ENCODE data around the gene FBN1. TPM values are rescaled to one million over a fixed set of nuclear protein-coding genes. Genes with fewer than 3 reads are reported as not detected.

Gene FBN1
- total RNA-seq, 1 experiment from 2014 or later: 1.1 TPM

DNA sequence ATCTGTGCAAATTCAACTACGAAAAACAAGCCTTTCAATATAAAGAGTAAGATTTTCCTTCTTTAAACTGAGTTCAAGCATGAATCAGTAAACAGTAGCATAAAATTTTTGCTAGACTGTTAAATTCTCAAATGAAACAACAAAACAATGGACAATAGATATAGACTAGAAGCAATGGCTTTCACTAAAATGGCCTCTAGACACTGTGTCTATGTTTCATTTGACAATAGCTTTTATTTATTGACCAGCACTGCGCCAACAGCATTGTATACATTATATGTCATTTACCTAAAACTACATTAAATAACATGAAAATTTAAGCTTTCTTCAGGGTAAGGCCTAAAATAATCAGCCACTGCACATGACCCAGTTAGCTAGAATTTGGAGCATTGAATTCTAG lies 165.8 kb downstream of the FBN1 start:
- no peak for DNase-seq
- CTCF ChIA-PET: no interaction called here
- Mint-ChIP-seq H3K36me3 (ENCODE audit: insufficient read depth, unreplicated experiment) (no peaks in the 10 kb centered on the region), H3K27ac (ENCODE audit: unreplicated experiment) (no peak overlapping the region), H3K4me3 (ENCODE audit: low read depth, unreplicated experiment) (no peak overlapping the region), H3K4me1 (ENCODE audit: low read depth, unreplicated experiment) (no peaks in the 10 kb centered on the region), H3K9me3 (ENCODE audit: low read depth, unreplicated experiment) (no peaks in the 10 kb centered on the region), H3K27me3 (ENCODE audit: unreplicated experiment) (no peaks in the 10 kb centered on the region)
- intact Hi-C loops (cut with micrococcal nuclease; ENCODE audit: unreplicated experiment): no loop called here
- no TSS peak for BruUV-seq (replicated peaks)
- TF ChIP-seq, protein P1, sequence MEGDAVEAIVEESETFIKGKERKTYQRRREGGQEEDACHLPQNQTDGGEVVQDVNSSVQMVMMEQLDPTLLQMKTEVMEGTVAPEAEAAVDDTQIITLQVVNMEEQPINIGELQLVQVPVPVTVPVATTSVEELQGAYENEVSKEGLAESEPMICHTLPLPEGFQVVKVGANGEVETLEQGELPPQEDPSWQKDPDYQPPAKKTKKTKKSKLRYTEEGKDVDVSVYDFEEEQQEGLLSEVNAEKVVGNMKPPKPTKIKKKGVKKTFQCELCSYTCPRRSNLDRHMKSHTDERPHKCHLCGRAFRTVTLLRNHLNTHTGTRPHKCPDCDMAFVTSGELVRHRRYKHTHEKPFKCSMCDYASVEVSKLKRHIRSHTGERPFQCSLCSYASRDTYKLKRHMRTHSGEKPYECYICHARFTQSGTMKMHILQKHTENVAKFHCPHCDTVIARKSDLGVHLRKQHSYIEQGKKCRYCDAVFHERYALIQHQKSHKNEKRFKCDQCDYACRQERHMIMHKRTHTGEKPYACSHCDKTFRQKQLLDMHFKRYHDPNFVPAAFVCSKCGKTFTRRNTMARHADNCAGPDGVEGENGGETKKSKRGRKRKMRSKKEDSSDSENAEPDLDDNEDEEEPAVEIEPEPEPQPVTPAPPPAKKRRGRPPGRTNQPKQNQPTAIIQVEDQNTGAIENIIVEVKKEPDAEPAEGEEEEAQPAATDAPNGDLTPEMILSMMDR (IDR thresholded peaks at IDR 0.05; ENCODE audit: unreplicated experiment): no peak

DNA sequence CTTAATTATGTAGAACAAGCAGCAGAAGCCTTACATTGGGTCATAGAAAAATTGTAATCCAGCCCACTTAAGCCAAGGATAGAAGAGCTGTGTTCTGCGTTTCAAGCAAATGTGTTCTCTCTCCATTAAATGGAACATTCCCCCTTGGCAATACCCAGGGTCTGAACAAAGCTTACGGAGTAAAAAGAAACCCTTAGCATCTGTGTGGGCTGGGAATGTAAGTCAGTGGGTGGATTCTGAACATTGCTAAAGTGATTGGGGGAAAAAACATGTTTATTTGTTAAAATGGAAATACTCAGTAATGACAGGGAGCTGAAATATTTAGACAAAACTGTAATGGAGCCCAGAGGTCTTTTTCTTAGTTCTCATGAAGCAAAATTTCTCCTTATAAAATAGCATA lies 166.9 kb downstream of the FBN1 start:
- Mint-ChIP-seq H3K27ac (ENCODE audit: unreplicated experiment) (no peak overlapping the region), H3K27me3 (ENCODE audit: unreplicated experiment) (no peaks in the 10 kb centered on the region), H3K36me3 (ENCODE audit: insufficient read depth, unreplicated experiment) (no peaks in the 10 kb centered on the region), H3K4me3 (ENCODE audit: low read depth, unreplicated experiment) (no peak overlapping the region), H3K4me1 (ENCODE audit: low read depth, unreplicated experiment) (no peaks in the 10 kb centered on the region), H3K9me3 (ENCODE audit: low read depth, unreplicated experiment) (no peaks in the 10 kb centered on the region)
- DNase-seq: no peak
- TF ChIP-seq, protein P1 (IDR thresholded peaks at IDR 0.05; ENCODE audit: unreplicated experiment): no peak
- no TSS peak for BruUV-seq (replicated peaks)
- CTCF ChIA-PET: no interaction called here
- intact Hi-C loops (cut with micrococcal nuclease; ENCODE audit: unreplicated experiment): no loop called here

DNA sequence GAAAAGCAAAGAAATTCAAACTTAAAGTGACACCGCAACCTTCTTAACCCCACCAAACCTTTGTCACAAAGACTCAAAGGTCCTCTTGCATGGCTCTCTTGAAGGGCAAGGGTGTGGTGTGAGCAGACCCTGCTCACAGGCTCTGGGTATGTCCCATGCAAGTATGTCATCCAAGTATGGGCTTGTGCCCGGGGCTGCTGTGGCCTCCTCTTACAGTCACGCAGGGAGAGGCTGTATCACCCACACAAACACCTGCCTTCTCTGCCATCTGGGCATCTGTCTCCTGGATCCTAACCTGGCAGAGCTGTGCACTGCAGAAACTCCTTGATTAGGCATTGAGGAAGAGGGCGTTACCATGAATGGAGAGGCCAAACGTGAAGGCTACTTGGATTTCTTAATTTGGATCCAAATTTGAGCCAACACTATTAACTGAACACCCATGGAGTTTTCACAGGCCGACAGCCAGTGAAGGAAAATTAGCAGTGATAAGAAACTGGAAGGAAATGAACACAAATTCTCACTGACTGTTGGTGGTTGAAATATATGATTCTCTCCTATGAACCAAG lies 167.6 kb downstream of the FBN1 start:
- H3K4me3 Mint-ChIP-seq (ENCODE audit: low read depth, unreplicated experiment): no peak overlapping the region
- BruUV-seq (replicated peaks): no TSS peak
- CTCF ChIA-PET: no interaction called here
- intact Hi-C loops (cut with micrococcal nuclease; ENCODE audit: unreplicated experiment): no loop called here
- no peak for DNase-seq
- TF ChIP-seq, protein P1 (IDR thresholded peaks at IDR 0.05; ENCODE audit: unreplicated experiment): no peak
- H3K9me3 Mint-ChIP-seq (ENCODE audit: low read depth, unreplicated experiment): no peaks in the 10 kb centered on the region
- H3K4me1 Mint-ChIP-seq (ENCODE audit: low read depth, unreplicated experiment): no peaks in the 10 kb centered on the region
- H3K27ac Mint-ChIP-seq (ENCODE audit: unreplicated experiment): no peak overlapping the region
- H3K27me3 Mint-ChIP-seq (ENCODE audit: unreplicated experiment): no peaks in the 10 kb centered on the region
- no peaks in the 10 kb centered on the region for H3K36me3 Mint-ChIP-seq (ENCODE audit: insufficient read depth, unreplicated experiment)

DNA sequence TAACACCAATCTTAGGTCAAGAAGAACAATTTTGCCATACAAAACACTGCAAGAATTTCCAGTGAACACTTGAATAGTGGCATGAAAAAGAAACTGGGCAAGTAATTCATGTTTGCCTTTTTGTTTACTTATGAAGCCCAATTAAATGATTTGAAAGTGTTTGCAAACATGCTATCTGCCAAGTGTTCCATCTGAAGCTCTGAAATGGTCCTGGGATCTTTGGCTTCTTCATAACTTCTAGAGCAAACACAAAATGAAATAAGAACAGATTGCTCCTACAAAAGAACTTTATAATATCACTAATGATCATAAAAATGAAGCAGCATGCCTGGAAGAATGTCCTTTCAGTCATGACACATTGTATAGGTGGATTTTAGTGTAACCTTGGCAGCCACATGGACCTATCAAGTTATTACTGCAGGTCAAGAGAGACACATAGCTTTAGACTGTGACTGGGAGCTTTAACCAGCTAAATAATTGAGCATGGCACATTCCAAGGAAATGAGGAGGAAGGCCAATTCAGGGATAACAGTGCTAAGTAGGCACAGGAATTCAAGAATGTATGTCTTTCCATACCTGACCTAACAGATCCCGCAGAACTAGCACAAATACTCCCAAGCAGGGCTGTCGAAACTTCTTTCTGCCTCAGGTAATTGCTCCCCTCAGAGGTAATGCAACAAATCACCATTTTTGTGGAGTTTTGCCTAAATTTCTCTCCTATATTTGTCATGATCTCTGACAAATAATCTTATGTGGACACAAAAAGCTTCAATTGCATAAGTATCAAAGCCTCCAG lies 169.7 kb downstream of the FBN1 start:
- BruUV-seq (replicated peaks): no TSS peak
- Mint-ChIP-seq H3K36me3 (ENCODE audit: insufficient read depth, unreplicated experiment) (no peaks in the 10 kb centered on the region), H3K4me1 (ENCODE audit: low read depth, unreplicated experiment) (no peaks in the 10 kb centered on the region), H3K27ac (ENCODE audit: unreplicated experiment) (no peak overlapping the region), H3K27me3 (ENCODE audit: unreplicated experiment) (no peaks in the 10 kb centered on the region), H3K4me3 (ENCODE audit: low read depth, unreplicated experiment) (no peak overlapping the region), H3K9me3 (ENCODE audit: low read depth, unreplicated experiment) (no peaks in the 10 kb centered on the region)
- DNase-seq: no peak
- CTCF ChIA-PET: interaction anchor here (0.6 to 0.7 kb wide), 3 partner anchors 15 to 119 kb away, joined by 3 read pairs; no protein-coding TSS in a partner anchor
- TF ChIP-seq, protein P1 (IDR thresholded peaks at IDR 0.05; ENCODE audit: unreplicated experiment): no peak
- intact Hi-C loops (cut with micrococcal nuclease; ENCODE audit: unreplicated experiment): no loop called here
